ENCODE results near the gene SCGN.

DNA sequence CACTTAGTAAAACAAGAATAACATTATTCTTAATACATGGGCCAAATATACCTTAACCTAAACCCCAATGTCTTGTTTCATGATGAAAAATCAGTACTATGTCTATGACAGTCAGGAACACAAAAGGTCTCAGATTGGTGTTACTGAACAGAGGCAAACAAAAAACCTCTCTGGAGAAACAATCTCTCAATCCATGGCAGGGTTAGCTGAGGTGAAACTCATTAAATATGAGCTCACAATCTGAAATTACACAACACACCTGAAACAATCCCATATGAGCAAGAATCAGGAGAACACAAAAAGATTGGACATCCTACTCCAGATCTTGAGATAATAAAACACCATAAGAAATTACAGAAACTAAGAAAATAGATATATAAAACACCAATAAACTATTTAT lies 96.0 kb downstream of the SCGN start:
- TF ChIP-seq, protein P1, sequence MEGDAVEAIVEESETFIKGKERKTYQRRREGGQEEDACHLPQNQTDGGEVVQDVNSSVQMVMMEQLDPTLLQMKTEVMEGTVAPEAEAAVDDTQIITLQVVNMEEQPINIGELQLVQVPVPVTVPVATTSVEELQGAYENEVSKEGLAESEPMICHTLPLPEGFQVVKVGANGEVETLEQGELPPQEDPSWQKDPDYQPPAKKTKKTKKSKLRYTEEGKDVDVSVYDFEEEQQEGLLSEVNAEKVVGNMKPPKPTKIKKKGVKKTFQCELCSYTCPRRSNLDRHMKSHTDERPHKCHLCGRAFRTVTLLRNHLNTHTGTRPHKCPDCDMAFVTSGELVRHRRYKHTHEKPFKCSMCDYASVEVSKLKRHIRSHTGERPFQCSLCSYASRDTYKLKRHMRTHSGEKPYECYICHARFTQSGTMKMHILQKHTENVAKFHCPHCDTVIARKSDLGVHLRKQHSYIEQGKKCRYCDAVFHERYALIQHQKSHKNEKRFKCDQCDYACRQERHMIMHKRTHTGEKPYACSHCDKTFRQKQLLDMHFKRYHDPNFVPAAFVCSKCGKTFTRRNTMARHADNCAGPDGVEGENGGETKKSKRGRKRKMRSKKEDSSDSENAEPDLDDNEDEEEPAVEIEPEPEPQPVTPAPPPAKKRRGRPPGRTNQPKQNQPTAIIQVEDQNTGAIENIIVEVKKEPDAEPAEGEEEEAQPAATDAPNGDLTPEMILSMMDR (IDR thresholded peaks at IDR 0.05), result no peak
- TF ChIP-seq POLR2AphosphoS5 (IDR thresholded peaks at IDR 0.05), result no peak
- TF ChIP-seq POLR2A (IDR thresholded peaks at IDR 0.05), result no peak

Data from upper lobe of left lung (tissue), 4 donors.